Spinal cord (tissue), 10 donors: ENCODE results near the gene FCN2. TPM values are rescaled to one million over a fixed set of nuclear protein-coding genes. Genes with fewer than 3 reads are reported as not detected.

Experiments used
- DNase-seq, 6 donors: peaks; one replicate each; pipeline versions ENCODE4 v3.0.0 to v3.0.0-alpha.2; 2013 to 2015; ENCODE audit warnings: low spot score in 6 of 6, low read depth in 4 of 6
- H3K27ac ChIP-seq: one replicate; pipeline ENCODE4 v1.5.1; 2013; ENCODE audit warnings: low read depth, low read length, control low read depth
- H3K27me3 ChIP-seq: one replicate; pipeline ENCODE4 v1.6.1; 2013; ENCODE audit warnings: low read length; ENCODE audit not compliant: control insufficient read depth, insufficient read depth
- H3K36me3 ChIP-seq: one replicate; pipeline ENCODE4 v1.6.1; 2013; ENCODE audit warnings: low read length; ENCODE audit not compliant: control insufficient read depth, insufficient read depth
- H3K4me1 ChIP-seq: one replicate; pipeline ENCODE4 v1.6.1; 2013; ENCODE audit warnings: low read length; ENCODE audit not compliant: control insufficient read depth, insufficient read depth
- H3K4me3 ChIP-seq: one replicate; pipeline ENCODE4 v1.5.1; 2013; ENCODE audit warnings: low read depth, low read length, control low read depth
- H3K9me3 ChIP-seq: one replicate; pipeline ENCODE4 v1.6.1; 2013; ENCODE audit warnings: low read length; ENCODE audit not compliant: control insufficient read depth, insufficient read depth
- WGBS: methylation state at CpG from one replicate; pipeline ENCODE4 v1.1.5; 2013; ENCODE audit warnings: missing lambda C conversion rate; ENCODE audit not compliant: insufficient coverage; 5-methylcytosine and 5-hydroxymethylcytosine counted together
- polyA plus RNA-seq, 2 donors: library from polyadenylated mRNA; unstranded; fragments of 120-200 nt; gene quantifications; one replicate each; pipeline ENCODE4 v1.2.1, GENCODE V29; 2013; ENCODE audit not compliant: insufficient read length in 2 of 2
- total RNA-seq, 2 donors: library from RNA; depleted of rRNA in 1 of 2; stranded (reverse); fragments of 120-200 nt in 1 of 2; fragments of >200 nt in 1 of 2; gene quantifications; one replicate each; pipeline versions ENCODE4 v1.2.3 to v1.2.4, GENCODE V29; 2013 to 2014
- donor health status: healthy.

Gene FCN2
- total and polyA plus RNA-seq, 4 donors, result not detected

DNA sequence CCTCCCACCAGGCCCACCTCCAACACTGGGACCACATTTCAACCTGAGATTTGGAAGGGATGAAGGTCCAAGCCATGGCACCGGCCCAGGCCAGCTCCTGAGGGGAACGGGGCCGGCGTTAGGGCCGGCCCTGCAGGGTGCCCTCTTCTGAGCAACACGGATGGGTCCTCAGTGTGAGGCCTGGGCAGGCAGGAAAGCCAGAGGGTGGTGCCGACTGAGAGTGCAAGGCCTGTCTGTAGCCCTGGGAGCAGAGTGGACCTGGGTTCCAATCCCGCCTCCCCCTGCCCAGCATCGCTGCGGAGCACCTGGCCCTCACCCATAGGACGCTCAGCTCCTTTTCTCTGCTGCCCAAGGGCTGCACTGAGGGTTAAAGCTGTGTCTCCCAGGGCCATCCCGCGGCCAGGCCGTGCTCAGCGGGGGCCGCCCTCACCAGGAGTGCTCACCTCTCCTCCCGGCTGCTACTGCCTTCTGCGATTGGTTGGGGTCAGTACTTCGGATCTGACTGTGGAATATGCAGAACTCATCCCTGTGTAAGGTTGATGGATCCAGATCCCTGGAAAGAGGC lies 44.1 kb upstream of the FCN2 start:
- Histone ChIP-seq H3K36me3 (peaks cover 25% of the 10 kb centered on the region), H3K9me3 (no peaks in the 10 kb centered on the region), H3K27me3 (no peaks in the 10 kb centered on the region), H3K4me3 (no peak overlapping the region), H3K27ac (no peak overlapping the region), H3K4me1 (peaks cover 20% of the 10 kb centered on the region)
- no peak for DNase-seq
- 86% methylated on average over 19 of the region's 19 CpGs for WGBS

DNA sequence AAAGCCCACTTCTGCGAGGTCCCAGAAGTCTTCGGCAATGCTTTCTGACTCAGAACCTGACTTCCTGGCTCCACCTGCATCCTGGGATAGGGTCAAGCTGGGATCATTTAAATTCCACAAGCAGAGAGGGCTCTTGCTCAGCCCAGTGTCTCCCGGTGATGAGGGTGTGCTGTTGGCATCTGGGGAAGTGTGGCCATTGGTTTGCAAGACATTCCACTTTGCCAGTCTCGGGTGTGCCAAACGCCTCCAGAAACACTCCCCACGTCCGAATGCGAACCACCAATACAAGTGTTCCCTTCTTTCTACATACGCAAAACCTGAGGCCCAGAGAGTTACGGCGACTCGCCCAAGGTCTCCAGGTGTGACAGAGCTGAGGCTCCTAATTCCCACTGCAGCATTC lies 43.1 kb upstream of the FCN2 start:
- H3K27me3 ChIP-seq, result no peaks in the 10 kb centered on the region
- no peak for DNase-seq
- 93% methylated on average over 10 of the region's 12 CpGs for WGBS
- peaks cover 20% of the 10 kb centered on the region for H3K4me1 ChIP-seq
- no peak overlapping the region for H3K27ac ChIP-seq
- peaks cover 29% of the 10 kb centered on the region for H3K36me3 ChIP-seq
- H3K4me3 ChIP-seq, result no peak overlapping the region
- no peaks in the 10 kb centered on the region for H3K9me3 ChIP-seq

DNA sequence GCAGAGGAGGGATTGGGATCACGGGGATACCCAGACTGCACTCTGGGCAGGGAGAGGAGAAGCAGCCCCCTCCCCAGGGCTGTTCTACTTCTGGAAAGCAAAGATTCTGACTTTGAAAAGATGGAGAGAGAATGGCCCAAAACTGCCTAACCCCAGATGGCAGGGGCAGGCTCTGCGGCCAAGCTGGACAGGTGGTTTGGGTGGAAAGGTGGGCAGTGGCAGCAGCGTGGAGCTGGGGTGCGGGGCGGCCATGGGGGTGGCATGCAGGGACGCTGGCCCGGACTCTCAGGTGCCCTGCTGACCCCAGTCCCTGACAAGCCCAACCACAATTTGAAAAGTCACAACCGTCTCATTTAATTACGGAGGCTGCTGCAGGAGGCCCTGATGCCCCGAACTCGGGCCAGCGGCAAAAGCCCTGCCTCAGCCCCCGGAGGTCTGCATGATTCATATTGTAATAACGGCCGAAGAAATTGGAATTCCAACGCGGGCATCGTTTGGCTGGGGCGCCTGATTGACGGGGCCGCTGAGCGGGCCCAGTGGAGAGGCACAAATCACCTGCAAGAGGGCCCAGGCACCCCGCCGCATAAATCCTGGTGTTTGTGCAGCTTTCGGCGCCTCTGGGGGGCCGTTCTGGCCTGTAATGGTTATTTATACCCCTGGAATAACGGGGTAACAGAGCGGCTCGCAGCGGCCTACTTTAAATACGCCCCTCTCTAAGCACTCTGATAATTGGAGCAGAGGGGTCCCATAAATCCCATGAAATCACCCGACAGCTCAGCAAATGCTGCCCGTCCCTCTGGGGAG lies 41.8 kb upstream of the FCN2 start:
- Histone ChIP-seq H3K36me3 (peaks cover 31% of the 10 kb centered on the region), H3K4me3 (no peak overlapping the region), H3K27me3 (no peaks in the 10 kb centered on the region), H3K4me1 (peaks cover 20% of the 10 kb centered on the region), H3K27ac (no peak overlapping the region), H3K9me3 (no peaks in the 10 kb centered on the region)
- DNase-seq, result peak in 3 of 6 donors; percentile 14 to 86 (median 23)
- 53% methylated on average over 26 of the region's 34 CpGs for WGBS

DNA sequence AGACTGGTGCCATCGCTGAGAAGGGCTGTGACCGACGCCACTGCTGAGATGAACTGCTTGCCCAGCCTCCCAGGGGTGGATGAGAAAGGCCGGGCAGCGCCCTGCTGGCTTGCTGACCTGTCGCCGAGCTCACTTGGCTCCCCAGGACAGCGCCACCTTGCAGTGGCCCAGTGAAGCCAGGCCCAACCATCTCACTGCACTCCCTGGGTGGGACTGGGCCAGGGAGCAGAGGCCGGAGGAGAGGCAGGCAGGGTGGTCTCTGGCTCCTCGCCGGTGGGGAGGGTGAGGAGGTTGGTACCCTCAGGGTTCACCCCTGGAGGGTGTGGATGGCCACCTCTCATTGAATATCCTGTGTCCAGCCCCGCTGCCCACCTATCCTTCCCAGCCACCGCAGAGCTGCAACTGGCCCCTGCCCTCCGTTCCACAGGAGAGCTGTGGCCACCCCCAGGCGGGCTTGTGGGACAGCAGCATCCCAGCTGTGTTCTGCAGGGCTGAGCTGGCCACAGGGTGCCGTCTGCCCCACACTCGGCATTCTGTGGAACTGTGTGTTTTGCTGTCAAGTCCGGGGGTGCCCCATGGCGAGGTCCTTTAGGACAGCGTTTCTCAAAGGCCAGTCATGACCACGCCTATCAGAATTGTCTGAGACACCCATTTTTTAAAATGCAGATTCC lies 41.0 kb upstream of the FCN2 start:
- no peak overlapping the region for H3K4me3 ChIP-seq
- WGBS, result 71% methylated on average over 20 of the region's 21 CpGs
- no peaks in the 10 kb centered on the region for H3K27me3 ChIP-seq
- peaks cover 32% of the 10 kb centered on the region for H3K36me3 ChIP-seq
- peaks cover 20% of the 10 kb centered on the region for H3K4me1 ChIP-seq
- no peak for DNase-seq
- H3K9me3 ChIP-seq, result no peaks in the 10 kb centered on the region
- H3K27ac ChIP-seq, result no peak overlapping the region

DNA sequence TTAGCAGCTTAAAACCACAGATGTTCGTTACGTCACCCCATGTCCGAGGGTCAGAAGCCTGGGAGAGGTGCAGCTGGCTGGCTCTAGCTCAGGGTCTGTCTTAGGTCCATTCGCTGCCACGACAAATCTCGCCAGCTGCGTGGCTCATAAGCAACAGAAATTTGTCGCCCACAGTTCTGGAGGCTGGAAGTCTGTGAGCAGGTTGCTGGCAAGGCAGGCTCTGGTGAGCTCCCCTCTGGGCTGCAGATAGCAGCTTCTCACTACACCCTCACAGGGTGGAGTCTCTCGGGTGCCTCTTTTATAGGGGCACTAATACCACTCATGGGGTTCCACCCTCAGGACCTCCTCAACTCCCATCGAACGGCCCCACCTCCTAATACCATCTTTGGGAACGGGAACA lies 40.1 kb upstream of the FCN2 start:
- no peak overlapping the region for H3K4me3 ChIP-seq
- WGBS, result 92% methylated on average over 5 of the region's 12 CpGs

DNA sequence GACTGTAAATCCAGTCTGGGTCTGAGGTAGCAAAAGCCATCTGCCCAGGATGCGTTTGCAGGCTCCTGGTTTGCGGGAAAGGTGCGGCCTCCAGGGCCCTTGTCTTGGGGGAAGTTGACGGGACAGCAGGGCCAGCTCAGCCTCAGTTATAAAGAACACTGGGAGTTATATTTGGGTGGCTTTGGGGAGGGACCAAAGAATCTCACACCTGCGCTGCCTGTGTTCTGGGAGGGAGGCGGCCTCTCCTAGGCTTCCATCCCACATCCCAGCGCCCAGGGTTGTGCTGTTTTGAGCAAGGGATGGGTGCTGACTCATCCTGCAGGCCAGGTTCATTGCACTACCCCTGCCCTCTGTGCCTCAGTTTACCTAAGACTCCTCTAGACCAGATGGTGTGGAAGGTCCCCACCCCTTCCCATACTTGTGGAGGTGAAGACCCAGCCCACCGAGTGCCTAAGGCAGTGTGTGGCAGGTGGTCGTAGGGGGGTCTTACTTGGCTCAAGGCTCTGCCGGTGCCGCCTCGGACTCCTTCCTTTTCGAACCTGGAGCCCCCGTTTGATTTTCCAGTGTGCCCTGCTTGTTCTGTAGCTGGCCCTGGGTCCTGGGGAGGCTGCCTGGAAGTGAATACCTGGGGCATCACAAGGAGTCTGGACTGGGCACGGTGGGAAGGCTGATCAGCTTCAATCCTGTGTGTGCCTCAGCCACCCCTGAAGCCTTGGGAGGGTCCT lies 39.3 kb upstream of the FCN2 start:
- no peaks in the 10 kb centered on the region for H3K27me3 ChIP-seq
- DNase-seq, result no peak
- H3K27ac ChIP-seq, result no peak overlapping the region
- peaks cover 20% of the 10 kb centered on the region for H3K36me3 ChIP-seq
- WGBS, result 86% methylated on average over 11 of the region's 15 CpGs
- peaks cover 20% of the 10 kb centered on the region for H3K4me1 ChIP-seq
- no peaks in the 10 kb centered on the region for H3K9me3 ChIP-seq
- H3K4me3 ChIP-seq, result no peak overlapping the region

More for the DNA sequence above, 40.1 kb upstream of the FCN2 start:
- no peak overlapping the region for H3K27ac ChIP-seq
- peaks cover 25% of the 10 kb centered on the region for H3K36me3 ChIP-seq
- peaks cover 20% of the 10 kb centered on the region for H3K4me1 ChIP-seq
- H3K9me3 ChIP-seq, result no peaks in the 10 kb centered on the region
- no peak for DNase-seq
- no peaks in the 10 kb centered on the region for H3K27me3 ChIP-seq

DNA sequence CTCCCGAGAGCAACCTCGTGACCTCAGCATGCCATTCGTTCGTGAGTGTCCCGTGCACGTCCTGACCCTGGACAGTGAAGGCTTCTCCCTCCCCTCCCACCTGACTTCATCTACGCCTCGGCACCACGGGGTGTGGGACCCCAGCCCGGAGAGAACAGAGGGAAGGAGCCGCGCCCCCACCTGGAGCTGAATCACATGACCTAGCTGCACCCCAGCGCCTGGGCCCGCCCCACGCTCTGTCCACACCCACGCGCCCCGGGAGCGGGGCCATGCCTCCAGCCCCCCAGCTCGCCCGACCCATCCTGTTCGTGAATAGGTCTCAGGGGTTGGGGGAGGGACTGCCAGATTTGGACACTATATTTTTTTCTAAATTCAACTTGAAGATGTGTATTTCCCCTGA lies 38.3 kb upstream of the FCN2 start:
- Histone ChIP-seq H3K4me1 (peaks cover 20% of the 10 kb centered on the region), H3K27me3 (no peaks in the 10 kb centered on the region), H3K27ac (no peak overlapping the region), H3K36me3 (peaks cover 16% of the 10 kb centered on the region), H3K4me3 (no peak overlapping the region), H3K9me3 (no peaks in the 10 kb centered on the region)
- DNase-seq, result no peak
- 93% methylated on average over 16 of the region's 22 CpGs for WGBS

DNA sequence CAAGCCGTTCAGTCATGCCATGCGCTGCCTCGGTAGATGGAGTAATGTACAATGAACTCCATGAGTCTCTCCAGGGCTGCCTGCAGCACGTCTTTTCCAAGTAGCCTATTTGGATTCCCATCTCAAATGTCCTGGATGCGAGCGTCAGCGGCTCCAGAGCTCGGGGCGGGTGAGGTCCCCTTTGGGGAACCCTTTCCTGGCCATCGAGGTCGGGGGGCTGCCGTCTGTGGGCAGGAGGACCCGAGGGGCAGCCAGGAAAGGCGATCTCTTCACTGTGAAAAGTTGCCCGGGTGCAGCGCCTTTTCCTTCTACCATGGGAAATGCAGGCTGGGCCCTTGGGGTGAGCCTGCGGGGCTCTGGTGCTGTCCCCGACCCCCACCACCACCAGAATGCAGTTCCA lies 36.9 kb upstream of the FCN2 start:
- no peak for DNase-seq

DNA sequence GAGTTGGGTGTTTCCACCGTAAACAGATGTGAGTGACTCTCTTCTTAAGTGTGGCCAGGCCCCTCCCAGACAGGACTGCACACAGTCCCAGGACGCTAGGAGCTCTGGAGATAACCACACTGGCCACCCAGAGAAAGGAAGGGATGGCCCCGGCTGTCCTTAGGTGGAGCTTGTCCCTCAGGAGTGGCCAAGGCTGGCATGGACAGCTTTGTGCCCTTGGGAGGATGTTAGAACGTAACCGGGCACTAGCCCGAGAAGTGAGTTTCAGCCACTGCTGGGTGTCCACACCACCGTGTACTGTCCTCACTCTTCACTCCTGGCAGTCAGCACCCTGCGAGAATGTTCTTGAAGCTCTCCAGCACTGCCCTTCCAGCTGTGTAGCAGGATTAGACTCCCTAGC lies 35.8 kb upstream of the FCN2 start:
- WGBS, result 91% methylated on average over 8 of the region's 8 CpGs
- DNase-seq, result no peak
- Histone ChIP-seq H3K27me3 (no peaks in the 10 kb centered on the region), H3K4me3 (no peak overlapping the region), H3K27ac (no peak overlapping the region), H3K9me3 (no peaks in the 10 kb centered on the region), H3K36me3 (peaks cover 11% of the 10 kb centered on the region), H3K4me1 (peaks cover 3% of the 10 kb centered on the region)

More for the DNA sequence above, 36.9 kb upstream of the FCN2 start:
- Histone ChIP-seq H3K36me3 (peaks cover 11% of the 10 kb centered on the region), H3K9me3 (no peaks in the 10 kb centered on the region), H3K27me3 (no peaks in the 10 kb centered on the region), H3K4me3 (no peak overlapping the region), H3K4me1 (peaks cover 14% of the 10 kb centered on the region), H3K27ac (no peak overlapping the region)
- WGBS, result 88% methylated on average over 18 of the region's 18 CpGs
